Measurements from ENCODE around the gene PIGT. TPM values are rescaled to one million over a fixed set of nuclear protein-coding genes. Genes with fewer than 3 reads are reported as not detected.

Gene PIGT
- total and polyA plus RNA-seq, 3 donors from 2014 or later: 115 to 140 (median 137) TPM

DNA sequence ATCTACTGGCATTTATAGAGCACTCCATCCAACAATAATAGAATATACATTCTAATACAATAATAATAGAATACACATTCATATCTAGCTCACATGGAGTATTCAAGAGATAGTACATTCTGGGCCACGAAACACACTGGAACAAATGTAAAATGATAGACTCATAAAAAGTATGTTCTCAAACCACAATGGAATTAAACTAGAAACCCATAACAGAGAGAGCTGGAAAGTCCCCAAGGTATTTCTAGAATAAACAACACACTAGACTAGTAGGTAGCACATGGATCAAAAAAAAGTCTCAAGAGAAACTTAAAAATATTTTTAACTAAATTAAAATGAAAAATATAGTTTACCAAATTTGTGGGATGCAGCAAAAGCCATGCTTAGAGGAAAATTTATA is 28.7 kb upstream of the PIGT start:
- intact Hi-C loops (cut with DNase I; ENCODE audit: low total_unique reads): no loop called here
- no peaks in the 10 kb centered on the region for H3K27me3 ChIP-seq
- H3K9me3 ChIP-seq: no peaks in the 10 kb centered on the region
- DNase-seq: no peak
- H3K4me3 ChIP-seq: no peak overlapping the region
- no peak overlapping the region for H3K27ac ChIP-seq
- H3K36me3 ChIP-seq (ENCODE audit: low read depth, missing control alignments): no peaks in the 10 kb centered on the region
- TF ChIP-seq, protein P1, sequence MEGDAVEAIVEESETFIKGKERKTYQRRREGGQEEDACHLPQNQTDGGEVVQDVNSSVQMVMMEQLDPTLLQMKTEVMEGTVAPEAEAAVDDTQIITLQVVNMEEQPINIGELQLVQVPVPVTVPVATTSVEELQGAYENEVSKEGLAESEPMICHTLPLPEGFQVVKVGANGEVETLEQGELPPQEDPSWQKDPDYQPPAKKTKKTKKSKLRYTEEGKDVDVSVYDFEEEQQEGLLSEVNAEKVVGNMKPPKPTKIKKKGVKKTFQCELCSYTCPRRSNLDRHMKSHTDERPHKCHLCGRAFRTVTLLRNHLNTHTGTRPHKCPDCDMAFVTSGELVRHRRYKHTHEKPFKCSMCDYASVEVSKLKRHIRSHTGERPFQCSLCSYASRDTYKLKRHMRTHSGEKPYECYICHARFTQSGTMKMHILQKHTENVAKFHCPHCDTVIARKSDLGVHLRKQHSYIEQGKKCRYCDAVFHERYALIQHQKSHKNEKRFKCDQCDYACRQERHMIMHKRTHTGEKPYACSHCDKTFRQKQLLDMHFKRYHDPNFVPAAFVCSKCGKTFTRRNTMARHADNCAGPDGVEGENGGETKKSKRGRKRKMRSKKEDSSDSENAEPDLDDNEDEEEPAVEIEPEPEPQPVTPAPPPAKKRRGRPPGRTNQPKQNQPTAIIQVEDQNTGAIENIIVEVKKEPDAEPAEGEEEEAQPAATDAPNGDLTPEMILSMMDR (IDR thresholded peaks at IDR 0.05): no peak
- TF ChIP-seq POLR2A (IDR thresholded peaks at IDR 0.05): no peak
- no peaks in the 10 kb centered on the region for H3K4me1 ChIP-seq
- WGBS, 2 donors: 94 to 95% methylated on average over 1 of the region's 1 CpG

- intact Hi-C loops (cut with DNase I; ENCODE audit: low total_unique reads): no loop called here
- Histone ChIP-seq H3K36me3 (ENCODE audit: low read depth, missing control alignments) (no peaks in the 10 kb centered on the region), H3K27me3 (no peaks in the 10 kb centered on the region), H3K9me3 (no peaks in the 10 kb centered on the region), H3K27ac (no peak overlapping the region), H3K4me3 (no peak overlapping the region), H3K4me1 (no peaks in the 10 kb centered on the region)
- WGBS, 2 donors: 92 to 97% methylated on average over 2 of the region's 2 CpGs
- TF ChIP-seq POLR2A (IDR thresholded peaks at IDR 0.05): no peak
- TF ChIP-seq, protein P1 (IDR thresholded peaks at IDR 0.05): no peak
- no peak for DNase-seq
These were observed 25.0 kb upstream of the PIGT start for GRCh38 chr20:45390931-45391330.

- Histone ChIP-seq H3K9me3 (no peaks in the 10 kb centered on the region), H3K4me1 (no peaks in the 10 kb centered on the region)
- WGBS, 2 donors: 82 to 92% methylated on average over 2 of the region's 2 CpGs
These were observed 24.4 kb upstream of the PIGT start for GRCh38 chr20:45391559-45391958.

GRCh38 chr20:45392733-45393132 is 23.2 kb upstream of the PIGT start:
- WGBS, 2 donors: 85 to 87% methylated on average over 3 of the region's 3 CpGs

More at GRCh38 chr20:45391559-45391958, 24.4 kb upstream of the PIGT start:
- no peak for TF ChIP-seq POLR2A (IDR thresholded peaks at IDR 0.05)
- TF ChIP-seq, protein P1 (IDR thresholded peaks at IDR 0.05): no peak
- Histone ChIP-seq H3K27me3 (no peaks in the 10 kb centered on the region), H3K27ac (no peak overlapping the region), H3K4me3 (no peak overlapping the region), H3K36me3 (ENCODE audit: low read depth, missing control alignments) (no peaks in the 10 kb centered on the region)
- no peak for DNase-seq
- intact Hi-C loops (cut with DNase I; ENCODE audit: low total_unique reads): no loop called here

More at GRCh38 chr20:45392733-45393132, 23.2 kb upstream of the PIGT start:
- H3K27me3 ChIP-seq: no peaks in the 10 kb centered on the region
- H3K9me3 ChIP-seq: no peaks in the 10 kb centered on the region
- H3K4me3 ChIP-seq: no peak overlapping the region
- H3K36me3 ChIP-seq (ENCODE audit: low read depth, missing control alignments): no peaks in the 10 kb centered on the region
- DNase-seq: no peak
- intact Hi-C loops (cut with DNase I; ENCODE audit: low total_unique reads): no loop called here
- H3K27ac ChIP-seq: no peak overlapping the region
- H3K4me1 ChIP-seq: no peaks in the 10 kb centered on the region
- TF ChIP-seq POLR2A (IDR thresholded peaks at IDR 0.05): no peak
- TF ChIP-seq, protein P1 (IDR thresholded peaks at IDR 0.05): no peak

Measured in testis (tissue), 3 donors.